ENCODE data around the gene CACUL1.
A peak's percentile ranks its signal among the peaks of the same experiment; 100 is the strongest.

The CACUL1 gene

GRCh38 chr10:118754229-118754555 lies 578 bp downstream of the CACUL1 start:
- peaks cover 39% of the 10 kb centered on the region for H3K27me3 ChIP-seq
- H3K4me1 ChIP-seq (ENCODE audit: control insufficient read depth in 1 of 2, insufficient read depth in 1 of 2, low read depth in 1 of 2, low read length in 1 of 2), result peaks cover 23 to 36% of the 10 kb centered on the region in 2 experiments
- H3K9me3 ChIP-seq, result no peaks in the 10 kb centered on the region
- H3K27ac ChIP-seq, result peak overlapping the region; percentile 95
- H3K36me3 ChIP-seq, result no peaks in the 10 kb centered on the region
- peak overlapping the region; percentile 98 to 99 for H3K4me3 ChIP-seq (ENCODE audit: low read depth in 1 of 2, low read length in 1 of 2)
- no peak for TF ChIP-seq CTCF (IDR thresholded peaks at IDR 0.05)

- Histone ChIP-seq H3K4me1 (ENCODE audit: control insufficient read depth in 1 of 2, insufficient read depth in 1 of 2, low read depth in 1 of 2, low read length in 1 of 2) (peaks cover 26 to 36% of the 10 kb centered on the region in 2 experiments), H3K4me3 (ENCODE audit: low read depth in 1 of 2, low read length in 1 of 2) (peak overlapping the region; percentile 98 to 99)
Observed at GRCh38 chr10:118753331-118754228, 1.2 kb downstream of the CACUL1 start.

GRCh38 chr10:118752409-118752808 lies 2.4 kb downstream of the CACUL1 start:
- Histone ChIP-seq H3K27ac (no peak overlapping the region), H3K4me3 (ENCODE audit: low read depth in 1 of 2, low read length in 1 of 2) (peak overlapping the region in 1 of 2 experiments; percentile 99), H3K4me1 (ENCODE audit: control insufficient read depth in 1 of 2, insufficient read depth in 1 of 2, low read depth in 1 of 2, low read length in 1 of 2) (peaks cover 36 to 37% of the 10 kb centered on the region in 2 experiments), H3K27me3 (peaks cover 21% of the 10 kb centered on the region), H3K36me3 (peaks cover 10% of the 10 kb centered on the region), H3K9me3 (no peaks in the 10 kb centered on the region)
- no peak for TF ChIP-seq CTCF (IDR thresholded peaks at IDR 0.05)

More at GRCh38 chr10:118753331-118754228, 1.2 kb downstream of the CACUL1 start:
- no peaks in the 10 kb centered on the region for H3K9me3 ChIP-seq
- H3K36me3 ChIP-seq, result no peaks in the 10 kb centered on the region
- H3K27ac ChIP-seq, result peak overlapping the region; percentile 95
- TF ChIP-seq CTCF (IDR thresholded peaks at IDR 0.05), result no peak
- H3K27me3 ChIP-seq, result peaks cover 33% of the 10 kb centered on the region

GRCh38 chr10:118751265-118751664 lies 3.5 kb downstream of the CACUL1 start:
- Histone ChIP-seq H3K4me1 (ENCODE audit: control insufficient read depth in 1 of 2, insufficient read depth in 1 of 2, low read depth in 1 of 2, low read length in 1 of 2) (peaks cover 37 to 38% of the 10 kb centered on the region in 2 experiments), H3K4me3 (ENCODE audit: low read depth in 1 of 2, low read length in 1 of 2) (no peak overlapping the region)
- TF ChIP-seq CTCF (IDR thresholded peaks at IDR 0.05), result no peak

GRCh38 chr10:118748041-118748440 lies 6.7 kb downstream of the CACUL1 start:
- Histone ChIP-seq H3K27me3 (no peaks in the 10 kb centered on the region), H3K36me3 (peaks cover 10% of the 10 kb centered on the region), H3K4me1 (ENCODE audit: control insufficient read depth in 1 of 2, insufficient read depth in 1 of 2, low read depth in 1 of 2, low read length in 1 of 2) (peaks cover 19 to 38% of the 10 kb centered on the region in 2 experiments), H3K9me3 (no peaks in the 10 kb centered on the region), H3K4me3 (ENCODE audit: low read depth in 1 of 2, low read length in 1 of 2) (no peak overlapping the region), H3K27ac (peak overlapping the region; percentile 14)
- no peak for TF ChIP-seq CTCF (IDR thresholded peaks at IDR 0.05)

More at GRCh38 chr10:118751265-118751664, 3.5 kb downstream of the CACUL1 start:
- Histone ChIP-seq H3K9me3 (no peaks in the 10 kb centered on the region), H3K27ac (no peak overlapping the region), H3K27me3 (peaks cover 10% of the 10 kb centered on the region), H3K36me3 (peaks cover 10% of the 10 kb centered on the region)

All from neutrophil (primary cell).